Measurements from ENCODE around the gene SHTN1.

The SHTN1 gene

DNA sequence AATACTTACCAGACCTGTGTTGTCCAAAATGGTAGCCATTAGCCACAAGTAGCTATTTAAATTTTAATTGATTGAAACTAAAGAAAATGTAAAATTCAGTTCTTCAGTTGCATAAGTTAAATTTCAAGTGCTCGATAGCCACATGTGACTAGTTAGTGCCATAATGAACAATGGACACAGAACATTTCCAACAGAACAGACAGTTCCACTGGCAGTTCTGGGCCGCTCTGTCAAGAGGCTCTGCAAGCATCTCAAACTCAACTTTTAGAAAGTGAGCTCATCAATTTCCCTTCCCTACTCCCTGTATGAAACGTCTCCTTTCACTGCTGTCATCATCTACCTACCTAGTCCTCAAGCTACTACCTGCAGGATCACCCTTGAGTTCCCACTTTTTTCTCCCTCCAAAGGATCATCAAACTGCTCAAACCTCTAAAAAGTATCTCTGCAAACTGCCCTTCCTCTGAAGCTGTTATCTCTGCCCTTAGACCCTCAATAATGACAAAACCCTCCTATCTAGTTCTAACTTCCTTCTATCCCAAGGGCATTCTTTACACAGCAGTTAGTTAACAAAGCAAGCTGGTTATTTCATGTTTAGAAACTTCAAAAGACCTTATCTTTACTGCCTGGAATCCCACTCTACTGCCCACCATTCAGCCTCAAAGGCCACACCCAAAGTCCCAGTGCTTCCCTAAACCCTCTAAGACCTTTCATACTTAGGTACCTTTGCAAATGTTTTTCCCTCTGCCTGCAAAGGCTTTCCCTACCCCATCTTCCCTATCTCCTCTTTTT, 20.6 kb downstream of the SHTN1 start:
- DNase-seq, result no peak

DNA sequence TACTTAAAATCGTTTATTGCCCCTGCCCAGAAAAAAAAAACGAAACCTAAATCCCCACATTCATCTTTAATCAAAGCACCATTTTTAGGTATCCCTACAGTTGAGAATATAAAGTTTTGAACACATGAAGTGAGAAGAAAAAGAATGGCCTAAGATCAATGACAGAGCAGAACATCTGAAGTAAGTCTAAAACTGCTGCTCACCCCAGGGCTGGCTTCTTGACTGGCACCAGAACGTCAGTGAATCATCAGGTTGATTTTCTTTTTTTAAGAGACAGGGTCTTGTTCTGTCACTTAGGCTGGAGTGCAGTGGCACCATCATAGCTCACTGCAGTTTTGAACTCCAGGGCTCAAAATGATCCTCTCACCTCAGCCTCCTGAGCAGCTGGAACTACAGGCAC, 24.9 kb downstream of the SHTN1 start:
- DNase-seq, result no peak

DNA sequence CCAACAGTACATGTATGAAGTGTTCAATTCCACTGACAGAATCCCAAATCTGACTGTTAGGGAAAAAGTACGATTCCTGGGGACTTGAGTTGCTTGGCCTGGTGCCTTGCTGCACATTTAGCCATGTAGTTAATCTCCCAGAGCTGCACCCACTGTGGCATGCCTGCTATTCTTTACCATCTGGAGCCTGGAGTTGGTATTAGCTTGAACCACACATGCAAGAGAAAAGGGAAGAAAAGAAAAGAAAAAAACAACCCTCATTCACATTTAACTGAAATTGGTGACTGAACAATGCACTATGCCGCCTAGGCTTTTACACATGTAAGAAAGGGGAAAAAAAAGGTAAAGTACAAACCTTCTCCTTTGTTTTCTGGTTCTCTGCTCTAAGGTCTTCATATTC, 26.1 kb downstream of the SHTN1 start:
- no peak for DNase-seq

DNA sequence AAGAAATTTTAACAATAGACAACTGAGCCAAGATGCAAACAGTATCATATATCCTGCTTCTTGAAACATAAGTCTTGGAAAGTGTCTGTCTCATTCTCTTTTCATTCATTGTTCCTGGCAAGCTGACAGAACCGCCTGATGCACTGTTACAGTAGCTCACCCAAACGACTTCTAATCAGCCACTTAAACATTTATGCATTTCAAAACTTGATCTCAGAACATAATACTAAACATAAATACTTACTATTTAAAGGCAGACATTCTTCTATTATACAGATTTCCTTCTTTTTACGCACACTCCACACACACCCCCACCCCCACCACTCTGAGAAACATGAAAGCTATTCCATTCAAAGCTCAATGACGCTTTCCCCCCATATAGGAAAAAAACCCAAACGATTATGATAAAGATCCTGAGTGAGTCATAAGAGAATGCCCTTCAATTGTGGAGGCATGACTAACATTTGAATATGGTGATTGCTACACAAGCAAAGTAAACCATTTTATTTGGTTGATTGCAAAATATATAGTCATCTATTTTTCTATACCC, 30.5 kb downstream of the SHTN1 start:
- no peak for DNase-seq

DNA sequence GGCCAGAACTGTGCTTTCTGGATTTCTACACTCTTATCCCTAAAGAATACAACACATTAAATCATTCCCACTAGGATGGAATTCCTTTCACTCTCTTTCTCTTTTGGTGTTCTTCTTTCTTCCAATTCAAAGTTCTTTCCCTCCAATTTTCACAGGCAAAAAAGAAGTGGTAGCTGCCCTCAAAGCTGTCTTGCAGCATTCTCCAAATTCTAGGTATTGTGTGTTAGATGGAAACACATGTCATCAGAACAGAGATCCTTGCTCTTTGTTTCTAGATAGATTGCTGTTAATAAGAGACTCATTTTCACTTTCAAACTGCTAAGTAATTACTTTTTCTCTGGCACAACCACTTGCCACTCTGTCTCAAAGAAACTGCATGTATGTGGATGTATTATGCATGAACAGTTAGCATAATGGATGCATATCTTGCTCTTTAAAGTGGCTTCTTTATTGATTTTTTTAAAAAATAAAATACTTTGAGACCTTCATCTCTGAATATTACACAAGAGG, 31.0 kb downstream of the SHTN1 start:
- DNase-seq, result no peak

DNA sequence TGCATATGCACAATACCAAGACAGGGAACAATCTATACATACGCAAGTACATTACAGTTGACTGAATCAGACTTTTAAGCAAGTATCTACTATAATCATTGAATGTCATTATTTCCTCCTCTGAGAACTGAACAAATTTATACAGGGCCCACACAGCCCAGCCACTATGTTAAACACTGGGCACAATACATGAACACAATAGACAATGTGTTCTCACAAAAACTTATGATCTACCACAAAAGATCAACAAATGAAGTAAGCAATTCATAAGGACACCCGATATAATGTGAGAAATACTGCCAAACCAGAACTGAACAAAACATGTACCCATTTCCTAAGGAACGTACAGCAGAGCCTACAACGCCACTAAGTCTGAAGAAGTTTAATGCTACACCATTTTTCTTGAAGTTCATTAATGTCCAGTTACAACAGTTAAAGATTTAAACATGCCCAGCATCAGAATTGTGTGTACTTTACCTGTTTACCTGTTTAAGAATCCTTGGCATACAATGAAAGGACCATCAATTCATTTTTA, 31.5 kb downstream of the SHTN1 start:
- DNase-seq, result no peak

DNA sequence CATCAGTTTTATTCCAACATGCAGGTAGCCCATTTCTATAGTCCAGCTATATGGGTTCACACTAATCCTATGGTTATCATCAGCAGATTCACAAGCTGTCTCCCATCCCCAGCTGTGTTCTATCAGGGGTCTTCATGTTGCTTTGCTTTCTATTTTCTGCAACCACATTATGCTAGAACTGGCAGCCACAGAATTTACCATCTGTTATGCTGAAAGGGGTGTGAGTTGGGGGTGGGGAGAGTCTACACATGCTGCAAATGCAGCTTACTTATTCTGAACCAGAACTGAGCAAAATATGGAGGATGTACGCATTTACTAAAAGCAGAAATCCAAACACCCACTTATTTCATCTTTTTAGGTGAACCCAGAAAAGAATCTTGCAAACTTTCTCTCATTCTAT, 32.9 kb downstream of the SHTN1 start:
- DNase-seq, result no peak

DNA sequence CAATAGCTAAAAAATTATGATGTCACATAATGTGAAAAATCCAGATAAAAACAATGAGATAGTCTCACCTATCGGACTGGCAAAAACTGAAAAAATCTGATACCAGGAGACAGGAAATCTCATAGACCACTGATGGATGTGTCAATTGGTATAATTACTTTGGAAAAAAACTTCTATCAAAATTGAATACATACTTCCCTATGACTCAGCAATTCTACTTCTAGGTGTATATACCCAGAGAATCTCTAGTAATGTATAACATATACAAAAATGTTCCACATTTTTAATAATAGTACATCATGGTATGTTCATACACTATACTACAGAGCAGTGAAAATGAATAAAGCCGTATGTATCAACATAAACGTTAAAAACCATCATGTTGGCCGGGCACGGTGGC, 34.9 kb downstream of the SHTN1 start:
- DNase-seq, result no peak

DNA sequence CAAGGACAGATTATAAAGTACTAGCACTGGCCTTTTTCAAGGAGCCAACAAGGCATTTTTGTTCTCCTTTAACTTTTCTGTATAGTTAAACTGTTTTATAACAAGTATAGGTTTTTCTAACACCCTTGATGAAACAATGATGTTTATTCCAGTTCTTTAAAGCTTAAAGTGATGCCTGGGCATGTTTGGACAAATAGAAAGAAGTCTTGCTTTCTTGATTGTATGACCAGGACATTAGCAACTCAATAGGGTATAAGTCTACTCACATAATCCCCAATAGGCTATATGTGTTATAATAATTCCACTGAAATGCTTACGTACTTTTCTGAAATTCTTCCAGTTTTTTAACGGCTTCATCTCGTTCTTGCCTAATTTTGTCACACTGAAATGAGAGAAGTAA, 36.7 kb downstream of the SHTN1 start:
- no peak for DNase-seq

DNA sequence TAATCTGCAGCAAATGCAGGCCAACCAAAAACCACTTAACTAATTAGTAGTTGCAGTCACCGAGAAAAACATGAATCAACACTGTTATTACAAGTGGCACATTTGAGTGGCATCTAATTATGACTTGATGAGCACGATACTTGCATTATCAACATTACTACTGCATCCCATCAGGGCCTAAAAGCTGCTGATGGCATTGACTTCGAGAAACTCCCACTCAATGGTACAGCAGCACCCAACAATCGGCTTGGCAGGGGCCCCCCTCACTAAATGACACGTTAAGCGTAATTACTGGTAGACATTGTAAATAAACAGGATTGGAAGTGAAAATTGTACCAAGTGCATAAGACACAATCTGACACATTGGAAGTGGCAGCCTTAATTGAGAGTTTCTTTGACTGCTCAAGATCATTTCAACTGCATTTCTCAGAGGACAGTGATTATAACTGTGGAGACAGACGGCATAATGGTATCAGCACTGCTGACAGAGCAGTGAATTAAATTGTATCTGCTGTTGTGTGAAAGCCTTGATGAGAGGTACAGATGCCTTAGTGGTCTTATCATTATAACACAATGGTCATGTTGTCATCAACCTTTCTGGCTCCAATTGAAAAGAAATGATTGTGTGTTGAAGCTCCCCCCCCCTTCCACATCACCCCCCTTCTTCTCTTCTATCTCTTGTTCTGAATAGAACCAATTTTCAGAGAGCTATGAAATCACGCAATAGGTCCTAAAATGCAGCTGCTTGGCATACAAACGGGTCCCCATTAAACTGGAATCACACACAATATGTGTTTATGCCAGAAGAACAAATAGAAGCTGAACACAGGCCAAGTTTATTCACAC, 43.4 kb downstream of the SHTN1 start:
- DNase-seq, result no peak

DNA sequence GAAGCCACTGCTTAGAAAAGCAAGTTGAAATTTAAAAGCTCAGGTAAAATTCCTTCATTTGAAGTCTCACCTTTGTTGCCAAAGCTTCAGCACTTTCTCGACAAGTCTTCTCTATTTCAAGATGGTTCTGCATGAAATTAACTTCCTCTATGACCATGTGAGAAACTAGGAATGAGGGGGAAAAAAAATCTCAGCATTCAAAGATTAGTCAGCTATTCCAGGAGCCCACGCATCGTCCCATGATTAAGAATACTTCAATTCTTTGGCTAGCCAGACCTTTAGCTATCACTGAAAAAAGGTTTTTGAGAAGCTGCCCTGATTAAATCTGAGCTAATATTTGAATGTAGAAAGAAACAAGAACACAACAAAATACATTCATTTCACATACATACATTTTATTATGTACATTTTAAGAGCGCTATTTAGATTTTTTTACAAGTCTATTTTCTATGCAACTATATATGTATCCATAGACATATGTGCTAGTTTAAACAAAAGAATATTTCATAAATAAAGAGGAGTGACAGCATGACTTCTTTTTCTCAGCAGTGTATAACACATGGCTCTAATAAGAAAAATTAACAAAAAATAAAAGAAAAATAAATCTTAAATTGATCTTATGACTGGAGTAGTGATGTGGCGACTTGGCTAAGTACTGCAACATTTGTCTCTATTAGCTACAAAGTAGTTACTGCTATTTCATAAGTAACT, 44.8 kb downstream of the SHTN1 start:
- DNase-seq, result no peak

DNA sequence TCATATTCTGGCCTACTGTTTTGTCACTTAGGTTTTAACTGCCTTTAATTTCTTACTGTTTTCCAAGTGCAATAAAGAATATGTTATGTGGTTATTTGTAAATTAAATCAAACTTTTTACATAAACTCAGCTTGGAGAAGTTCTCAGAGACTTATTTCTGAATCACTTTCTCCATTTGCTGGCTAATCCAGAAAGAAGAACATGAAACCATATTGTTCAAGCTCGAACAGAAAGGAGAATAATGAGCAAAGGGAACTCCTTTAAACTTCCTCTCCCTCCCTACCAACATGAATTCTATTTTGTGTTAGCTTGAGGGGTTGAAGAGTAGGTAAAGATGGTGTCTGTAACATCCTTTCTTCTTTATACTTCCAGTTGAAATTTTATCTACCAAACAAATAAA, 52.3 kb downstream of the SHTN1 start:
- no peak for DNase-seq

DNA sequence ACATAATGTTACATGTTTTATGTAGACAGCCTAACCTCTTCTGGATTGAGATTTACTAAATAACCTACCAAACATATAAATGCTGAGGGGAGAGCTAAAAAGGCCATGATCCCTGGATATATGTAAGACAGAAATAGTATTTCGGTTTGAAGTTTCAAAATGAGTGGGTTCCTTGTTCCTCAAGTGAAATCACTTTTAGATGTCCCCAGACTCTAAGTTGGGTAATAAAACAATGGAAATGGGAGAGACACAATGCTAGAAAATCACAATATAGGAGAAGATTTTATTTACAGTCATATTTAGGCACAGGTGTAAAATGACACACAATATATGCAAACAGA, 56.5 kb downstream of the SHTN1 start:
- no peak for DNase-seq

DNA sequence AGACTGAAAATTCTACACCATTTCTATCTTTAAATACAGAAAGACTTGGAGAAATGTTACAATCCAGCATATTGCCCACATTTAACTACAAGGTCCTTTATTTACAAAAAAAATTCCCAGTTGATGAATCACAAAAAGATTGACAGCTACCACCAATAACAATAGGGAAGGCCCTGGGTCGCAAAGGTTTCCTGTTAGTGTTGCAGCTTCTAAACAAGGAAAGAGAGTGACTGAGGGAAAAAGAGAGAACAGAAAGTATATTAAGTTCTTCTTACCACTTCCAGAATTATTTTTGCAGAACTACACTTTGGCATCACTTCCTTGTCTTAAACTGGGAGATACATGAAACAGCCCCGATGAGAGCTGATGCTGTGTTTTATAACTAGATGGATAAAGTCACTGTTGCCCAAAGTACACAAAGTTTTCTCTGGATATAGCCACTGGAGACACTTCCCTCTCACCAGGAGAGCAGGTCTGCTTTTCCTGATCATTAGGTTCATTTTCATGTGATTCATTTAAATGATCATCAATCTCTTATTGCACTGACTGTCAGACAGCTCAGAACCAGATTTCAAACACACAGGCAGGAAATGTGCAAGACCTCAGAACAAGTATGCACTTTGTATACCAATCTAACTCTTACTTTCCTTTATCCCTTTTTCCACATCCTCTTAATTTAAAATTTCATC, 57.0 kb downstream of the SHTN1 start:
- no peak for DNase-seq

DNA sequence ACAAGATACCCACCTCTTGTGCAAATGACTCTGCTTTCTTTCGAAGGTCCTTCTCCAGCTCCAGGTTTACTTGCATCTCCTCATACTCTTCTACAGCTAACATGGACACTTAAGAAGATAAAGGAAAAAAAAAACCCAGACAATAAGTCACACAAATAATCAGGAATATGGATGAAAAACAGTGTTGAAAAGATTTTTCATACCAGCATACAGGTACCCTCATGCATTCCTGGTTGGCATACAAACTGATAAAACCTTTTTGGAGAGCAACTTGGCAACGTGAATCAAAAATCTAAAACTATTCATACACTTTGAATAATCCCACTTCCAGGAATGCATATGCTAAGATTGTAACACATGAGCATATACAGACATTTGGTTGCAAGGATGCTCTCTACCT, 60.1 kb downstream of the SHTN1 start:
- DNase-seq, result no peak

DNA sequence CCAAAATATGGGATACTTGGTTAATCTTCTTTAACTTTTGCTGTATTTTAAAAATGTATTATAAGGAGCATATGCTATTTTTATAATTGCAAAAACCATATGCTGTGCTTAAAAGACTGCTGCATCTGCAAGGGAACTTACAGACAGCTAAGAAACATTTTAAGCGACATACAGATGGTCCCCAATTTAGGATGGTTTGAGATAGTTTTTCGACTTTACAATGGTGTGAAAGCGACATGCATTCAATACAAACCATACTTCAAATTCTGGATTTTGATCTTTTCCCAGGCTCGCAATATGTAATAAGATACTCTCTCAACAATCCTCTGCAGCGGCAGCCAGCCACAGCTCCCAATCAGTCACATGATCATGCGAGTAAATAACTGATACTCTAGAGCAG, 73.2 kb downstream of the SHTN1 start:
- no peak for DNase-seq

DNA sequence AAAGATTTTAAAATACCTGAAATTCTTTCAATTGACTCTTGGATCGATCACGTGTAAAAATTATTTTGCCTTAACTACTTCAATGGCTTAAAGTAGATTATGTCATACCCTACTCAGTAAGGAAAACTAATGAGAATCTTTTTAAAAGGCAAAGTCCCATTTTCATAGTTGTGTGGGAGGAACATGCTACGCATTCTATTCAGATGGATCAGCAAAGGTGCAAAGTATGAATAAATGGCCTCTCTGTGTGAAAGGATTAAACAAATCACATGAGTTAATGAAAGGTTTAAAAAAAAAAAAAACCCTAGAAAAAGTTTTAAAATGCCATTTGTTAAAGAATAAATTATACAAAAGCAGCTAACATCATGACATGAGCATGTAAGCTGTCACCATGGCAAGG, 78.6 kb downstream of the SHTN1 start:
- no peak for DNase-seq

DNA sequence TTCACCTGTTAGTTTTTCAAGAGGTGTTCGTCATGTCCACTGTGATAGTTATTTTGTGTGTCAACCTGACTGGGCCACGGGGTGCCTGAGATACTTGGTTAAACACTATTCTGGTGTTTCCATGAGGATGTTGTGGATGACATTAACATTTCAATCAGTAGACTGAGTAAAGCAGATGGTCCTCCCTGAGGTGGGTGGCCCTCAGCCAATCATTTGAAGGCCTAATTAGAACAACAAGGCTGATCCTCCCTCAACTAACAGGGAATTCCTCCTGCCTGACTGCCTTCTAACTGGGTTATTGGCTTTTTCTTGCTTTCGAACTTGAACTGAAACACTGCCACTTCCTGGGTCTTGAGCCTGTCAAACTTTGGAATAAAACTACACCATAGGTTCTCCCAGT, 79.9 kb downstream of the SHTN1 start:
- DNase-seq, result no peak

DNA sequence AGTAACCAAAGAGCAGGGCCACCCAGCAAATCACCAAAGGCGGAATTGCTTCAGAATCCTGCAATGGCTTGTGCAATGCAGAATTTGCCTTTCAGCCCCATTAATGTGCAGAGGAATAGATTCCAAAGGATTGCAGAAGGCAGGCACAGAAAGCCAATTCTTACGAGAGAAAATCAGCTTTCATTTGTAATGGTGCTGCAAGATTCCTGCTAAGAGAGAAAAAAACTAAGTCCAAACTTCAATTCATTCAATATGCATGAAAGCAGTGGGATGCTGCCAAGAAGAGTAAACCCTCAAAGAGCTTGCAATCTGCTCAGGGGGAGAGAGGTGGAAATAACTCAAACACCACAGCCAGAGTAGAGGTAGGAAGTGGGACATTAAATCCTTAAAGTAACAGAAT, 85.3 kb downstream of the SHTN1 start:
- DNase-seq, result no peak

DNA sequence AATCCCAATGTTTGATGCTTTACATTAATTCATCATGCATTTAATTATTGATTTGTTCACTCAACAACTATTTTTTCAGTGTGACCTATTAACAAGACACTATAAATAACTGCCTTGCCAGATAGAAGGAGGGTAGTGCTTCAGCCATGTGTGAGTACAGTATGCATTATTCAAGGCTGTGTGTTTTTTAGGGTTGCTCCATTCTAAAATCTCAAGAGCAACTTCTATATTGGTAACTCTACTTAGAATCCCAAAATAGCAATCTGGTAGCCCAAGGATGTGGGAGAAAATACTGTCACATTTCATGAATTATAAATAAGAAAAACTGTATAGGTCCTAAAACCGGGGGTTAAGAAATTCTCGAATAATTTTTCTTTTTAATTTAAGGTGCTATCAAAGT, 85.8 kb downstream of the SHTN1 start:
- DNase-seq, result no peak

DNA sequence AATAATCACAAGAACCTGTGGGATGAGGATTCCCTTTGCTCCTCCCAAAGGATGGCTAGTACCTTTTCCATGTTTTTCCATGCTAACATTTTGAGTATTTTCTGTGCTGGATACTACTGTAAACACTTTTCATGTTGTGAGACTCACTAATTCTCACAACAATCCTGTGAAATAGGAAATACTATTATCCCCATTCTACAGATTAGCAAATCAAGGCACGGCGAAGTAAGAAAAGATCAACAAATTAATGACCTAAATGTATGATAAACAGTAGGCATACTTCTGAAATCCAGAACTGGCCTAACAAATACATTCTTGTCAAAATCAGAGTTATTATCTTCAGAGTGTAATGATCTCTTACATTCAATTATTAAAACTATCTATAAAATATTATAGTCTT, 86.4 kb downstream of the SHTN1 start:
- no peak for DNase-seq

DNA sequence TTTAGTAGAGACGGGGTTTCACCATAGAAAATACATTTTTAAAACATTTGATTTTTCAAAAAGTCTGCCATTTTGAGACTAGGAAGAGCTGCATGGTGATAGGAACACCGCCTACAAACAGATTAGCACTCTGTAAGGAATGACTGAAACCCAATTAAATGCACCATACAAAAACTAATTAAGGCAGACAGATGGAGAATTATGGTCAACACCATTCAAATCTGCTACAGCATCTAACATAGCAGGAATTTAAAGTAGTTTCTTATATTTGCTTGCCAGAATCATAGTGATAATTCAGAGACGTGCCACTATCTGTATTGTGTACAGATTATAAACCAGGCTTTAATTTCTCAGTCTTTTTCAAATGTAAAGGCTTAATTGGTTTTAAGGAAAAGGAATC, 87.5 kb downstream of the SHTN1 start:
- no peak for DNase-seq

DNA sequence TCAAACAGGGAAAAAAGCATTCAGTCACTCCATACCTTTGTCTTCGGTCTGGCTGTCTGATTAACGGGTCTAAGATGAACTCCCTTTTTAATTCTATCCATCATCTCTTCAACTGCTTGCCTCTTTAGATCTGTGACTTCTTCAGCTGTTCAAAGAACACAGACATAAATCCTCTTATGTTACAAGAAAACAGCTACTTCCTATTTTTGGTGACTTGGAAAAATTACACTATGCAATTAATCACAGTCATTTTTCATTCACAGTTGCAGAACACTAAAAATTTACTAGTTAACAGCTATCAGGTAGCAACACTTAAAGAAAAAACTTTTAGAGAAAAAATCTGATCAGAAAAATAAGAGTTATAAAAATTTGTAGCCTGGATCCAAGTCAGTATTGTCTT, 89.6 kb downstream of the SHTN1 start:
- DNase-seq, result no peak
